Renal cortex interstitium (tissue), 15 donors: ENCODE measurements around the gene PPP1R2C. TPM values are rescaled to one million over a fixed set of nuclear protein-coding genes. Genes with fewer than 3 reads are reported as not detected.

Experiments used
- DNase-seq, 11 donors: peaks; one replicate each; pipeline ENCODE4 v3.0.0-alpha.2; 2013; ENCODE audit warnings: low read depth in 9 of 11, low spot score in 4 of 11; ENCODE audit errors: extremely low read depth in 1 of 11
- long read RNA-seq, 16 experiments: transcript quantifications; one replicate each; lab custom pipeline, GENCODE V29; 2026
- polyA plus RNA-seq, 3 donors: library from polyadenylated mRNA; unstranded; fragments of 120-200 nt; gene quantifications; one replicate each; pipeline ENCODE4 v1.2.1, GENCODE V29; 2013; ENCODE audit not compliant: insufficient read length in 3 of 3

The PPP1R2C gene
- not detected for polyA plus RNA-seq
- long read RNA-seq, donor 1 = 0 reads
- long read RNA-seq, donor 2 = 0 reads
- long read RNA-seq, donor 3 = 0 reads
- long read RNA-seq, donor 4 = 0 reads
- long read RNA-seq, donor 5 = 0 reads
- long read RNA-seq, donor 6 = 0 reads
- long read RNA-seq, donor 7 = 0 reads
- long read RNA-seq, donor 8 = 0 reads
- long read RNA-seq, donor 9 = 0 reads
- long read RNA-seq, donor 10 = 0 reads
- long read RNA-seq, donor 11 = 0 reads
- long read RNA-seq, donor 12 = 0 reads
- long read RNA-seq, donor 13 = 0 reads
- long read RNA-seq, donor 14 = 0 reads
- long read RNA-seq, donor 15 = 0 reads
- long read RNA-seq, donor 16 = 0 reads

DNA sequence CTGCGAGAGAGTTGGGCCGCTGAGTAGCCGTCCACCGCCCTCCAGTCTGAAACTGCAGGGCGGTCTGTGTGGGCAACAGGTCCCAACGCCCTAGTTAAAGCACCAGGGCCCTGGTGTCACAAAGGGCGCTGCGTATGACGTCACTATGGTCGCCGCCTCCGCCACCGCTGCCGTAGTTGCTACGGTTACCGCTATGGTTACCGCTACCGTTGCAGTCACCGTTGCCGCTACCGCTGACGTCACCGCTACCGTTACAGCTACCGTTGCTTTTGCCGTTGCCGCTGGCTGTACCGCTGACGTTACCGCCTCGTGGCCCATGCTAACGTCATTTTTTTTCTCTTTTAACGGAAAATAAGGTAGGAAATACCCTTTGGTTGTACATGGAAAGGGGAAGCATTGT lies at the start of gene PPP1R2C:
Gene PPP1R2C, minus strand, starts transcription at position 68 of the 400 bp plus-strand sequence. CDS start 84 bp downstream, outside the sequence.
- DNase-seq = no peak

DNA sequence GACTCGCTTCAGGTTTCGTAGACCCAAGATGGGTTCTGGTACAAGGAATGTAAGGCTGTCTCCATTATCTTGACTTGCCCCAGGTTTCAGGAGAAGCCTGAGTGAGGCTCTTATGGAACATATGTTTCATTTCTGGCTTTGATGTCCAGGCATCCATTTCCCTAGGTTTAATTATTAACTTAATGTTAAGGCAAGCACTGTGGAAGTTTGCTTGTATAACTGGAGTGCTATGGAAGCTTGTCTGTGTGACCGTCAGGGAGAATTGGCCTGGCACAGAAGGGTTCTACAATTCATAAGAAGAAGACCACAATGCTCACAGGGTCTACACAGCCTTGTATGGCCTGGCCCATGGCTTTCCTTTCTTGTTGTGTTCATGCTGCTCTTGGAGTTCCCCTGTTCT lies 47.2 kb upstream of the PPP1R2C start:
- no peak for DNase-seq

DNA sequence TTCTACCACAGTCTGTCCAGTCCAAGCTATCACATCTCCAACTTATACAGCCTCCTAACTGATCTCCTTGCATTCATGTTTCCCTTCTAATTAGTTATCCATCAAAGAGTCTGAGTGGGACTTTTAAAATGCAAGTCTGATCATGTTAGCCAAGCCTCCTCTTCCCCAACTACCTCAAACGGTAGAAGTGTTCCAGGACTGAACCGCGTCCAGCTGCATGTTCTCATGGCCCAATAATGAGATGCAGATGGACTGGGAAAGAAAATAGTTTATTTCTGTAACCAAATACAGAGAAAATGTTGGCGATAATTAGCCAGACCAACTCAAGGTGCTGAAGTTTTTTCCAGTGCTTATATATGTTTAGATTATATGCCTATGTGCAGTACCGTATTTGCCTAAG lies 46.6 kb upstream of the PPP1R2C start:
- DNase-seq = no peak

DNA sequence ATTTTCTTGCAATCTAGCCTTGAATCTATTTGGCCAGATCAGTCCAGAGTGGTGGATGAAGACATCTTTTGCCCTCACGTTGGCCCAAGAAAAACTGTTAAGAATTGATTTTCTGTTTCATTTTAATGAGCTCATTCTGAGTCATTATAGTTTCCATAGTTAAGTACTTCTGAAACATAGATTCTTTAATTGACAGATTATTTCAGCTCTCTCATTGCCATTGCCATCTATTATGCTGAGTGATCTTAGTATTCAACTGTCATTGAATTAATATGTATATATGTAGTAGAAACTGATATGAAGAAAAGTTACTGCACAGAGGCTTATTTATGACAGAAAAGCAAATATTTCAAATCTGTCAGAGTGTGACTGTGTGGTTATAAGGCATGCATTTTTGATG lies 45.5 kb upstream of the PPP1R2C start:
- DNase-seq = no peak

DNA sequence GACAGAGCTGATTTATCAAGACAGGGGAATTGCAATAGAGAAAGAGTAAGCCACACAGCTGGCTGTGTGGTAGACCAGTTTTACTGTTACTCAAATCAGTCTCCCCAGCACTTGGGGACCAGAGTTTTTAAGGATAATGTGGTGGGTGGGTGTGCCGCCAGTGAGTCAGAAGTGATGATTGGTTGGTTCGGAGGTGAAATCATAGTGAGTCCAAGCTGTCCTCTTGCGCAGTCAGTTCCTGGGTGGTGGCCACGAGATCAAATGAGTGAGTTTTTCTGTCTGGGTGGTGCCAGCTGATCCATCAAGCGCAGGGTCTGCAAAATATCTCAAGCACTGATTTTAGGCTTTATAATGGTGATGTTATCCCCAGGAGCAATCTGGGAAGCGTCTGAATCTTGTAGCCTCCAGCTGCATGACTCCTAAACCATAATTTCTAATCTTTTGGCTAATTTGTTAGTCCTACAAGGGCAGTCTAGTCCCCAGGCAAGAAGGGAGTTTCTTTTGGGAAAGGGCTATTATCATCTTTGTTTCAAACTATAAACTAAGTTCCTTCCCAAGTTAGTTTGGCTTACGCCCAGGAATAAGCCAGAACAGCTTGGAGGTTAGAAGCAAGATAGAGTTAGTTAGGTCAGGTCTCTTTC lies 44.0 kb upstream of the PPP1R2C start:
- no peak for DNase-seq

DNA sequence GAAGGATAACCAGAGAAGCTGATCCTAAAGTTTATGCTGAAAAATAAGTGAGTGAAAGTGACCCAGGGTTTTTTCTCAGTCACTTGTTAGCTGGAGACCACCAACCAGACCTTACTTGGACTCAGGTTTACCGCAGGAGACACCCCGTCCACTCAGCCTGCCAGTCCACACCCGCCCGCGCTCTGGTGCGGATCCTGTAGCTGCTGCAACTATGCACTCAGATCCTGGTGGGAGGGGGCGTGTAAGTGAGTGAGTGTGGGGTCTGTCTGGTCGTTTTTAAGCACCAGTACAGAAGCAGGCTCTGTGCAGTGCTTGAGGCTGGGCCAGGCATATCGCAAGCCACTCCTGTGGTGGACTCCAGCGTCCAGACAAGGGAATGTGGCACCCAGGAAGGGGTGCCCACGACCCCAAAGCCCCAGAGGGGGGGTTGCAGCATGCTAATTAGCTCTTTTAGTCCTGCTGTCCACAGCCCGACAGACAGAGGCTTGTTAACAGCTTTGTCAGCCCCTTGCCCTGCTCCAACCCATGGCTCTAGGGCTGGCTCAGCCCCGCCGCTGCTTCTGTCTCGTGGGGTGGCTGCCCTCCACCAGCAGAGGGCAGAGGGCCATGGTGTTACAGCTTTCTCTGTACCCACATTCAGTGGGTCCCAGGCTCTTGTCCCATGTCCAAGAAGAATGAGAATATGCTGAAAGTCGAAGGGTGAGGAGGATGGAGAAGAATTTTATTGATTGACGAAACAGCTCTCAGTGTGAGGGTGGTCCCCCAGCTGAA lies 40.4 kb upstream of the PPP1R2C start:
- DNase-seq = no peak

DNA sequence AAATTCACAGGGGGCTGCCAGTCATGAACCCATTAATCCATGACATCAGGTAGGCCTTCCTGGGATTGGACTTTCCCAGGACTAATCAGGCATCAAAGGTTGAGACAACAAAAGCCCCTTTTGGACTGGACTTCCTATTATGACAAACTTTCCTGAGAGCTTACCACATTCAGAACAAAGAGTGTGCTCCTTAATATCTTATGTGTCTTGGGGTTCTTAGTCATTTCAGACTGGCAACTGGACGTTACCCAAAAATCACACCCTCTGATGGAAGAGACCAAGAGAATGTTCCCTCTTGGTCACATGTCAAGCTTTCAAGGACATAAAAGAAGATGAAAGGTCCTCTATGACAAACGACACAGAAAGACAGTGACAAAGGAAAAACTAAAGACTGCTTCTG lies 31.6 kb upstream of the PPP1R2C start:
- no peak for DNase-seq

DNA sequence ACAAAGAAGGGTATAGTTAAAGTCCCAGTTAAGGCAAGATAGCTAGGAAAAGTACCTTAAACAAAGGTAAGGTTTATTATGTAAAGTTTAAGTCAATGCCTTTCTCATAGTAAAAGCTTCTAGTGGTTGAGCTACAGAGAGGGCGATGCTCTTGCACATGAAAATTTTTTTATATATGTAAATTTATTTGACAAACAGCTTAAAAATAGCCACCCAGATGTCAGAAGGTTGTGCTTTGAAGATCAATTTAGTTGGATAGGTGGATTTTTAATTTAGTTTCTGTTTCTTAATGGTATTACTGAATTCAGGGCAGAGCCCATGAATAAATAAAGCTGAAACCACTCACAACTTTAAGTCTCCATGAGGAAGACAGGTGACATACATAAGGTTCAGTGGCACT lies 29.4 kb upstream of the PPP1R2C start:
- no peak for DNase-seq

DNA sequence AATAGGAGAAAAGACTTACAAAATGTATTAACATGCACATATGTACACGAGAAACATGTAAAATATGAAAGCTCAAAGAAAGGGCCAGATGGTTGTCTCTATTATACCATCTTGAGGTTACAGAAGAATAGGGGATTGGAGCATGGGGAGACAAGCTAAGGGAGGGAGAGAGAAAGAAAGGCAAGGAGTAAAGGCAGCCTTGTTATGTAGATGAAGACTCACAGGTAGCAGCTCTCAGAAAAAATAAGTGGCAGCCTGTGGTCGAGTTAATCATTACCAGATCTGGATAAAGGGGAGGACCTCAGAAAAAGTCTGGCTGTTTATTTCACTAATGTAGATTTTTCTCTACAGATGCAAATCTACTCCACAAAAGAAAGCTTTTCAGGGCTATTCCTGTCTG lies 26.6 kb upstream of the PPP1R2C start:
- DNase-seq = peak in 1 of 11 donors; percentile 3

DNA sequence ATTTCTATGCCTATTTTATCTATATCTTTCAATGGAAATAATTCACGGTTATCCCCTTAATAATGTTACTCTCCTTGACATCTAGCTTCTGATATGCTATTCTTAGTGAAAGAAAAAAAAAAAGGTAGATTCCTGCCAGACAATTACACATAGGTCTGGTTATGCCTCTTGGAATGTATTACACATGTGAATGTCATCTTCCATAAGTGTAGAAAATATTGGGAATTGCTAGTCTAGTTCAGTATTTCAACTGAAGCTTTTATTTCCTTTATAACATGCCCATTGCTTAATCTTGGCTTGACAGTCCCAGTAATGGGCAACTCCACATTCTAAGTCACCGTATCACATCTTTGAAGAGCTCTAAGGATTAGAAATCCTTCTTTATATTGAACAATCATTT lies 25.4 kb upstream of the PPP1R2C start:
- no peak for DNase-seq

DNA sequence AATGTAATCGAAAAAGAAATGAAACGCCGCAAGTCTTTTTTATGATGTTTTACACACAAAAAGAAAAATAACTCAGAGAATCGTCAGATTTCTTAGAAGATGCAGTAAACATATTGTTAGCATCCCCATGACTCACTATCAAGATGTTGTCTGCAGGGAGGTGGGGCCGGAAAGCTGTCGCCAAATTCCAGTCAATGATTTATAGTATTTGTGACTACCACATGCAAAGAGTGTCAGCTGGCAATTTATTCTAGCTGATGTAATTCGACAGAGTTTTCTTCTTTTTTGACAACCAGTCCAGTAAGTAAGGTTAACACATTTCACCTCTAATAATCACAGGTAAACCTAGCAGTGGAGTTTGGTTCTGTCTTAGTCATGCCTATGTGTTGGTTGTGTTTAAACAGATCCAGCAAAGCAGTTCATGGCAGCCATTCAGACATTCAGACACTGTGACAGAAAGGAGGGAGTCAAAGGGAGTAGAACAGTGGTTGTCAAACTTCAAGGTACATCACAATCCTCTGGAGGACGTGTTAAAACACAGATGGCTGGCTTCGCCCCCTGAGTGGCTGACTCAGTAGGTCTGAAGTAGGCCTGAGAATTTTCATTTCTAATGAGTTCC lies 19.8 kb upstream of the PPP1R2C start:
- DNase-seq = no peak

DNA sequence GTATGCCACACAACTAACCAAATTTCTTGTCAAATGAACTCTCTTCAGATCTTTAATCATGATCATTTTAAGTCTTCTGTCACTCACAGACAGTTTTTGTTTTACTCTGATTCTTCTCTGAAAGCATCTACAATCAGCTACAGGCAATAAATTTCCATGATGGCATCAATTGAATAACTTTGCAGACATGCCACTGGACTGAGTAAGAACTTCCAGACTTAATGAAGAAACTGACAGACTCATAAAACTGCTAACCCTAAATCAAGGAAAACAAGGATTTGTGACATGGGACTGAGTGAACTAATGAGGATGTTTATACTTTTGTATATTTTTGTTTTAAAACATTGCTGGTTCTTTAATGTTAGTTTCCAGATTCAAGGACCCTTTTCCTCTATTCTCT lies 5.5 kb upstream of the PPP1R2C start:
- no peak for DNase-seq

DNA sequence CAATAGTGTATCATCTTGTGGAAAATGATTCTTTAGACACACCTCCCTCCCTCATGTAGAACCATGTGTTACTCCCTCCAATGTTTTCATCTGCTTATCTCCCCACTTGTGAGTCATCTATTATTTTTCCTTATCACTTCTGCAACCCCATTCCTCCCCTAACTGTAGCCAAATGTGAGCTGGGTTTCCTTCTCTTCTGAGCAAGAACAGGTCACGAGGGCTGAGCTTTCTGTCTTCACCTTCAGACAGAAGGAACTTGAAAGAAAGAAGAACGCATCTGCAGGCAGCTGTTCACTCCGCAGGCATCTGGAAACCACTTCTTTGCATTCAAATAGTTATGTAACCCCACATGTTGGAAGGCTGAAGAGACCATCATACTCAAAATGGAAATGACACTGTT lies 1.8 kb downstream of the PPP1R2C start:
- DNase-seq = no peak

DNA sequence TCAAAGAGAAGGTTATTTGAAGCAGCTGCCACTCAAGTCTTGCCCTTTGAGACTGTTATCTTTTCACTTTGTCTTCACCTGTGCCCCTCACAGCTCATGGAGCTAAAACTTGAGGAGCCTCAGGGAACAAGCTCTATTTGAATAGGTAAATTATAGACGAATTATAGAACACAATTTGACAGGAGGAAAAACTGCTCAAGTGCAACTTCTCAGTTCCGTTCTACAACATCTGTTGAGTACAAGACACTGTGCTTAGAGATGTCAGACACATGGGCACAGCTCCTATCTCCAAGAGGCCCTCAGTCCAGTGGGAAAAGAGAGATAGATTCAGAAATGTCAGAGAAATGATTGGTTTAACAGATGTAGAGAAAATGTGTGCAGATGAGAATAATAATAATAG lies 5.1 kb downstream of the PPP1R2C start:
- DNase-seq = no peak

DNA sequence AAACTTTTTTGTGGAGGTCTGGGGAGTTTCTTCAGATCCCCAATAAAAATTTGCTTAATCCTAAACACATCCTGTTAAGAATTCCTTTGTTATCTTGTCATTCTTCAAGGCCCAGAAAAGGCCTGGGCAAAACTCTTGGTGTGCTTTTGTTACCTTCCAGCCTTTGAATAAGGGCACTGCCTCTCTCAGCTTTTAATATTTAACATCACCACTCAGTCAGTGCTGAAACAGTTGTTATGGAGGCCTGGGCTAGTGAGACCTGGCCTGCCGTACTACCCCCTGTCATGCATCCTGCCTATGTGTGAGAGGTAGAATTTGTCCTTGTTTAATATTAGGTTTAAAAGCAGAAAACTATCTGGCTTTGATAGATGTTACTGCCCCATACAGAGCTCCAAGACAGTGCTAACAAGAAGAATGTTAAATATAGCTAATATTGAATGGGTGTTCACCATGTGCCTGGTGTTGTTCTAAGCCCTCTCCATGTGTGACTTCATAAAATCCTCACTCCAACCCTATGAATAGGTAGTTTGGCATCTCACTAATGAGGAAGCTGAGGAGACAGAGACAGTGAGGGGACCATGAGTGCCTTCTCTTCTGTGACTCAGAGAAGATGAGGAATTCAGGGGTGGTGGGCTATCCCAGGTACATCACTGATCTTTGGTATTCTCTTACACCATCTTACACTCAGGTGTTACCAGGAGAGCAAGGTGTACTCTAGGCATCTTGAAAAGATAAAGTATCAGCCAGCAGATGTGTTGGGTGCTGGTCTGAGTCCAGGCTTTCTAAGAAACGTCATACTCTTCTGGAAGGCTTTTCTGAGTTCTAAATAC lies 6.2 kb downstream of the PPP1R2C start:
- DNase-seq = no peak

DNA sequence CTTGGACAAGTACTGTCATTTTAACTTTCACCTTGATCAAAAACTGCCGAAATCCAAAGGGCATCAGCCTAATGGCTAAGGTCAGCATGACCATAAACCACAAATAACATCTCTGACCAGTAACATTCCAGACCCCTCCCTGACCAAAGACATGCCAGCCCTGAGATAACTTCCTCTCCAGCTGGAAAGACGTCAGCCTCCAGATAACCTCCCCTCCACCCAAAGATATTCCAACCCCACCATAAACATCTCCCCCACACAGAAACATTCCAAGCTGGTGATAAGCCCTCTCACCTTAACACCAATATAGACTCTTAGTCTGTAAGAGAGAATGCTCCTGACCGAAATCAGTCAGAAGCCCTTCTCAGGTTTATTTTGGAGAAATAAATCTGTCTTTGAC lies 7.4 kb downstream of the PPP1R2C start:
- DNase-seq = no peak

DNA sequence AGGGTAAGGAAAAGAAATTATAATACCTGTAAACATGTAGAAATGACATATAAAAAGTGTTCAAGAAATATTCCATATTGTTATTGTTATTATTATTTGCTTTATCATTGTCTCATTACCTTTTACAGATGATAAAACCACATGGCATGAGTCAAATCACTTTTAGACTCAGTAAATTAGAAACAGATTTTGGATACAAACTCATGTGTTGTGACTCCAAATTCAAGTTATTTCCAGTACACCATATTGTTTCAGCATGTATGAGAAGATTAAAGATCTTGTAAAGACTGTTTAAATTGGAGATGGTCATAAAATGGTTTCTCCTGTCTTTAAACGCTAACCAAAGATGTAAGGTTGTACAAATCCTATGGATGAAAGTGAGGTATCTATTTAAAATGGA lies 18.1 kb downstream of the PPP1R2C start:
- no peak for DNase-seq

DNA sequence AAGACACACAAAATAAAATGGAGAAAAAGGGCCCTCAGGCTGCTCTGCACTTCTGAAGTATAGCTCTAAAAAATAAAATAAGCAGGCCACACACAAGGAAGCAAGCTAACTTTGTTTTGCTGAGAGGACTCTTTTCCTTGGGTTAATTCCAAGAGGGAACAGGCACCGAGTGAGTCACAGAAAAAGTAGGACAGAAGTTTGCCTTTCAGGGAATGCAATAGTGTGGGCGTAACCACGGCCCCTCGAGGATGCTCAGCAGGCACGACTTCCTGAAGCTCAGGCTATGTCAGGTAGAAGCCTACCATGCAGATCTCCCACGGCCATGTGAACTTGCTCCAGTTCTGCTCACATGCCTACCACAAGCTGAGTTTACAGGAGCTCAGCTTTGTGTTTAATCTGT lies 22.1 kb downstream of the PPP1R2C start:
- DNase-seq = no peak

DNA sequence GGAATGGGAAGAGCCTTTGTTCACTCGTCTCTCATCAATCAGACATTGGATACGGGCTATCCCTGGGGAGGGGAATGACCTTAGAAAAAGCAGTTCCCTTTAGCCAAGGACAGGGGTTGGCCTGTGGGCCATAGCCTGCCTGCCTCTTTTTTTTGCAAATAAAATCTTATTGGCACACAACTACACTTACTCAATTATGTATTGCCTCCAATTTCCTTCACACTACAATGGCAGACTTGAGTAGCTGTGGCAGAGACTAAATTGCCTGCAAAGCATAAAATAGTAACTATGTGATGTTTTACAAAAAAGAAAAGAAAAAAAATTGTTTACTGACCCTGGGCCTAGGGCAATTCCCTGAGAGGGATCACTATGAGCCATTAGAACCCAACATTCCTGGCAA lies 23.4 kb downstream of the PPP1R2C start:
- no peak for DNase-seq
